GM18505 (cell line): ENCODE measurements around the gene PXDC1.

ENCODE experiments used
- ATAC-seq: cut with Tn5 transposase; IDR thresholded peaks from one replicate; pipeline ENCODE4 v1.9.1; 2021; ENCODE audit not compliant: unreplicated experiment
- POLR2A ChIP-seq: IDR thresholded peaks from 4 replicates; pipeline ENCODE4 v1.6.1; 2011; ENCODE audit warnings: borderline replicate concordance; ENCODE audit not compliant: insufficient read depth, insufficient read length; ENCODE audit errors: extremely low read depth

Gene PXDC1

DNA sequence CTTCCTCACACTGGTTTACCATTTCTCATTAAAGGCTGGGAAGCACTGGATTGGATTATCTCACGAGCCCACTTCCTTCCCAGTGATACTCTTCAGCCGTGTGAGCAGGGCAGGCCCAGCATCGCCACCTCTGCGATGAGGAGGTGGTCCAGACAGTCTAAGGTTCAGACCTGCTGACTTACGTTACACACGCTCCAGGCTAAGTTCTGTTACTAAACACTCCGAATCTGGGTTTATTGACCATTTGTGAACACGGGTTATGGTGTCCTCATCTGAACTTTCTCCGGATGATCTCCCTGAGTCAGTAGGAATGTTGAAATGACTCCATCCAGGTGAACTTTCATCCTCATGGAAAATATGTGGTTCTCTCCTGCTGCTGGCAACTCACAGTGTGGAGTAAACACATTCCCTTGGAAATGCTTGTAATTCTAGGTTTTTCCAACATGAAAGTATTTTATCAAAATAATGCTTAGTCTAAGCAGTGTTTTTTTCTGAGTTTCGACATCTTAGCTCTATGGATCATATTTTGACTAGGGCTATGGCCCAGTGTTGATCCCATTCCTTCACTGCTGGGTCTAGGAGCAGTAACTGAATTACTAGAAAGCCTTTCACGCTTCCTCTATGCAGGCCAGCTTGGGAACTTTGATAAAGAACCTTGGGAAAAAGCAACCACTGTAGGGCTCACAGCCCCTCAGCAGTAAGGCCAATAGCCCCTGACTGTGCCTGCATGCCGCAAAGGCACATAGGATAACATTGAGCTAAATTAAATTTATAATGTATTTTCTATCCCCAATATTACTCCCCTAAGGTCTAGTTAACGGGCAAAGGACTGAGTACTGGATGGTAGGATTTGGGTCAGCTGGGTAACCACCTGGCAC is 37.7 kb upstream of the PXDC1 start:
- ATAC-seq: no peak
- TF ChIP-seq POLR2A: no peak

DNA sequence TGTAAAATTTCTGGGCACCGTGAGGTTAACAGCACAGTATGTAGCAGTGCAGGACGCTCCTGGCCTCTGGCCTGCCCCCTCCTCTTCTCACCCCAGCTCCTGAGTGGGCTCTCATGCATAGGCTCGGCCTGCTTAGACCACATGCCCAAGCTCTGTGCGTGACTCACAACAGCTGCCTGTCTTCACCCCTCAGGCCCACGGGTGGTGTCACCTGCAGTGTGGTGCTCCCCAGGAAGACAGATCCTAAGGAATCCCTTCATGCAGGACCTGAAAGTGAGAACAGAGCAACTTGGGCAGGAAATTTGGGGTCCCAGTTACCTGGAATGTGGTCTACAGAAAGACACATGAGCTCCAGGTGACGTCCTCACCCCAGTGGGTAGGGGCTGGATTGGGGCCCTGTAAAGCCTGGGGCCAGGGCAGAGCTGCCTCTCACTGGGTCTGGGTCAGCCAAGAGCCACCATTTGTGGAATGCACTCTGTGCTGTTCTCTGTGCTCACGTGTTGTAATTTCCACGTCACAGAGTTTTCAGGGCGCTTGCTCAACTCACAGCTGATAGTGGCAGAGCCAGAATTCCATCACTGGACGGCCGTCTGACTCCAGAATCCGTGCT is 37.0 kb upstream of the PXDC1 start:
- ATAC-seq: no peak
- TF ChIP-seq POLR2A: no peak

DNA sequence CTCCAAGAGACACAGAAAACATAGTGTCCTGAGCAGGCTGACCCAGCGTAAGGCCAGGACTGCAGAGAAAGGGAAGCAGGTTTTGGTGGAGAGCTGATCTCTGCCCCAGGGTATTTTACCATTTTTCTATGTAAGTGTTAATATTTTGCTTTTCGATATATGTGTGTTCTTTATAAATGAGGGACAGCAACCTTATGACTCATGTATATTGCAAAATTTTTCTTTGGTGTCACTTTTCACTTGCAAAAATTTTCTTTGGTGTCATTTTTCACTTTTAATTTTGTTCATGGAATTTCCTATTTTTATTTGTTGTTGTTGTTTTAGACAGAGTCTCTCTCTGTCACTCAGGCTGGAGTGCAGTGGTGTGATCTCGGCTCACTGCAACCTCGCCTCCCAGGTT is 34.6 kb upstream of the PXDC1 start:
- ATAC-seq: no peak
- TF ChIP-seq POLR2A: no peak

DNA sequence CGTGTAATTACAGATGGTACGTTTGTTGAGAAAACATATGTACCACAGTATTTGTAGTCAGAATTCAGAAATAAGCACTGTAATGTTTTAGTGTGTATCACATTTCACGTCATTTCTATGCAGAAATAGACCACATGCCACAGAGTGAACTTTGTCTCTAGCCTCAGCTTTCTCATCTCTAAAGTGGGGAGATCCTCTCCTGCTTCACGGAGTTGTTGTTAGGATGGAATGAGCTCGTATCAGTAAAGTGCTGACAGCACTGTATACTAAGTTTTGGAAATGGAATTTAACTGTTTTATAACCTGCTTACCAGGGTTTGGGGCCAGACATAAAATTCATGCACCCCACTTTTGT is 34.2 kb upstream of the PXDC1 start:
- no peak for TF ChIP-seq POLR2A

DNA sequence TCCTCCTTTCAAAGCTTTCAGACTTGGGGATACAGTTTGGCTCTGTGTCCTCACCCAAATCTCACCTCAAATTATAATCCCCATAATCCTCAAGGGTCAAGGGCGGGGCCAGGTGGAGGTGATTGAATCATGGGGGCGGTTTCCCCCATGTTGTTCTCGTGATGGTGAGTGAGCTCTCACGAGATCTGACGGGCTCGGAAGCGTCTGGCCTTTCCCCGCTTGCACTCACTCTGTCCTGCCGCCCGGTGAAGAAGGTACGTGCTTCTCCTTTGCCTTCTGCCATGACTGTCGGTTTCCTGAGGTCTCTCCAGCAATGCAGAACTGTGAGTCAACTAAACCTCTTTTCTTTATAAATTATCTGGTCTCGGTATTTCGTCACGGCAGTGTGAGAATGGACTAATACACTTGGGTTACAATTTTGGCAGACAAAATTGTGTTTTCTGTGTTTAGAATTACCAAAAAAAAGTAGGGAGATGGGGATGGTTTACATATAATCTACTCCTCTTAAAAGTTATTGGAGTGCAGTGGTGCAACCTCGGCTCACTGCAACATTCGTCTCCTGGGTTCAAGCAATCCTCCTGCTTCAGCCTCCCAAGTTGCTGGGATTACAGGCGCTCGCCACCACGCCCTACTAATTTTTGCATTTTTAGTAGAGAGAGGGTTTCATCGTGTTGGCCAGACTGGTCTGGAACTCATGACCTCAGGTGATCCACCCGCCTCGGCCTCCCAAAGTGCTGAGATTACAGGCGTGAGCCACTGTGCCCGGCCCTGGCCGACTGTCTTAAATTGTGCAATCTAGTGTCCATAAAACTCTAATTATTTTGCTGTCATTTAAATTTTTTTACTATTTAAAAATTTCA is 33.6 kb upstream of the PXDC1 start:
- no peak for TF ChIP-seq POLR2A
- ATAC-seq: no peak

More for the DNA sequence above, 34.2 kb upstream of the PXDC1 start:
- no peak for ATAC-seq

DNA sequence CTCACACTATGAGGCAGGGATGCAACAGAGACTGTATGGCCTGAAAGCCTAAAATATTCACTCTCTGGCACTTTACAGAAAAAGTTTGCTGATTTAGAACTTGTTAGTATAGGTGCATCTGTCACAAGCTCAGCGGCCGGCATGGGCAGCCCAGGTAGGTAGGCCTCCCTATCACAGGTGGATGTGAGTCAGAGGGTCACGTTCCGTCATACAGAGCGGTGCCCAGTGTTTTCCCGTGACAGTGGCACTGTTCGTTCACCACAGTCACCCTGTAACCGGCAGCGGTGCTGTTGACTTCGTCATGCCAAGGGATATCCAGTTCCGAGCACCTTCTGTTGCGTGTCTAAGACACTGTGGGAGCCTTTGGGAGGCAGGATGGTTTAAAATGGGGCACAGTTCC is 32.9 kb upstream of the PXDC1 start:
- no peak for ATAC-seq
- no peak for TF ChIP-seq POLR2A

DNA sequence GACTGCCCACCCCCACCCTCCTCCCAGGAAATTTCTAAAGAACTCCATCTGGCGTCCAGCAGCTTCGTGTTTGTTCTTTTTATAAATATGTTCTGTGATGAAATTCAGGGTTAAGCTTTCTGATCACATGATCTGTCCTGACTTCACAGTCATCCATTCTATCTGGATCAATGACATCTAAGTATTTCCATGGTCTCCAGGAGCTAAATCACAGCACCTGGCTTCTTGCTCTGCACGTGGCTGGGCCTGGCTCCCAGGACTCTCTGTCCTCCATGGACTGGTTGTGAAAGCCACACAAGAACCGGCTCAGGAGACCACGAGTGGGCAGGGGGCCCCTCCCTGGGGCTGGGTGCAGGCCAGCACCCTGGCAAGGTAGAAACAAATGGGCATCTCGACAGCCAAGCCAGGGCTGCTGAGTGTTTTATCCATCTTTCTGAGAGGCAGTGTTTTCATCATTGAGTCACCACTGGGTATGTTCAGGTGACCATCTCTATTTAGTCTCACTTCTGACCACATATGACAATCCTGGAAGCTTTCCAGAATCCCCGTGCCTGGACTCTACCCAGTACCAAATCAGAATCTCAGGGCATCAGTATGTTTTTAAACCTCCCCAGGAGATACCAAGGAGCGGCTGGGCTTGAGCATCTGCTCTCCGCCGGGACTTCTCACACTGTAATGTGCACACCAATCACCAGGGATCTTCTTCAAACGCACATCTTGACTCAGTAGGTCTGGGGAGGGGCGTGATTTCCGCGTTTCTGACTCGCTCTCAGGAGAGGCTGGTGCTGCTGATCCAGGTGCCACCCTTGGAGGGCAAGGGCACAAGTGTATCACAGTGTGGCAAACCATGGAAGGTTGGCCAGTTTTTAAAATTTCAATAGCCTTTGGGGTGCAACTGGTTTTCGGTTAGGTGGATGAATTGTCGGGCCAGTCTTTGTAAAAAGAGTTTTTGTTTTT is 31.6 kb upstream of the PXDC1 start:
- no peak for ATAC-seq

DNA sequence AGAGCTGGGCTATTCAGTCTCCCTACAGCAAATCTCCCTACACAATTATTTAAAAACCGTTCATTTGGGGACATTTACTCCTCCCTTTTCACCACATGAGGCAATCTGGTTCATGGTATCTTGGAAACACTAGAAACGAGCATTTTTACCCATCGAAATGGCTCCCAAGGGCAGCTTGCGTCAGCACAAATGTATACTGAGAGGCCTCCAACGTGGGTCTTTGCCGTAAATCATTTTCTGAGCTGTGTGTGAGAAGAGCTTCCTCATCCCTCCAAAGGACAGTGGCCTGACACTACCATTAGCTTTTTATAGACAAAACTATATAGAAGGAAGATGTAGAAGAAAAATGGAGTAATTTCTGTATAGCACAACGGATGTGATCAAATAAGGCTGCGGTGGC is 30.0 kb upstream of the PXDC1 start:
- ATAC-seq: no peak
- TF ChIP-seq POLR2A: no peak

More for the DNA sequence above, 31.6 kb upstream of the PXDC1 start:
- TF ChIP-seq POLR2A: no peak

DNA sequence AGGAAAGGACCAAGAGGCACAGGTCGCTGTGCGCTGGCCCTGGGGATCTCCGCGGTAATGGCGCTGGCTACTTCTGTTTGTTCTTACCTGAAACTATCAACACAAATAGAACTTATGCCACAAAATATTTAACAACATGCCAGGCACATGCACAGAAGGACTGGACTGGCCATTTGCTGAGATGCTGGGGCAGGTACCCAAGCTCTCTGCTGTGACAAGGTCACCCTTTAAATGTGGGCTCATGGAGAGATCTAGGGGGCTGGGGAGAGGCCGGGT is 28.0 kb upstream of the PXDC1 start:
- no peak for TF ChIP-seq POLR2A
- ATAC-seq: no peak

DNA sequence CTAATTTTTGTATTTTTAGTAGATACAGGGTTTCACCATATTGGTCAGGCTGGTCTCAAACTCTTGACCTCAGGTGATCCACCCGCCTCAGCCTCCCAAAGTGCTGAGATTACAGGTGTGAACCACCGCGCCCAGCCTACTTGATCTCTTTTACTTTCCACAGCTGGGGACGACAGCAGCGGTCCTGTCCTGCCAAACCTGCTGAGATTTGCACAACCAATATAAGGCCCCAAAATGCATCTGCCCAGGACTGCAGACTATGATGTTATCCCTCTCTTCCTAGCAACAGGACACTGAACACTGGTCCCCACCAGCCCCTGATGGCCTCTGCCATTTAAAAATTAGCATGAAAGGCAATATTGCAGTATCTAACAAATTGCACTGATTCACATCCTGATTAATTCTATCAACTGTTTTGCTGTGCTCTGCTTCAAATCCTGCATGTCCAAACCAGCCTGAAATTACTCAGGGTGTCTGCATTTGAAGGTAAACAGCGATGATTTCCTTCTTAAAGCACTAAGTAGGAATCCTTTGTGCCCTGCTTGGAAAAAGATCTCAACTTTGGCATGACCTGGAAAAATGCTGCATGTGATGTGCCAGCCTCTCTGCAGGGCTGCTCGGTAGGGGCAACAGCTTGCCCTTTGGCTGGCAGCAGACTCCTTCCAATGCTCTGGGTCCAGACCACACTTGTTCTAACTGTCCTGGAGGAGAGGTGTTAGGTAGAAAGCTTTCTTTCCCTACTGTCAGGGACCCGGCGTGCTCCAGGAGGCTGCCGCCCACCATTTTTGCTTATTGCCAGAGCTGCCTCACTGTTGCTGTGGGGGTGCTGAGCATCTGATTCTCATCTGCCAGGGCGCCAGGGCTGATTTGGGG is 27.4 kb upstream of the PXDC1 start:
- TF ChIP-seq POLR2A: no peak
- no peak for ATAC-seq

DNA sequence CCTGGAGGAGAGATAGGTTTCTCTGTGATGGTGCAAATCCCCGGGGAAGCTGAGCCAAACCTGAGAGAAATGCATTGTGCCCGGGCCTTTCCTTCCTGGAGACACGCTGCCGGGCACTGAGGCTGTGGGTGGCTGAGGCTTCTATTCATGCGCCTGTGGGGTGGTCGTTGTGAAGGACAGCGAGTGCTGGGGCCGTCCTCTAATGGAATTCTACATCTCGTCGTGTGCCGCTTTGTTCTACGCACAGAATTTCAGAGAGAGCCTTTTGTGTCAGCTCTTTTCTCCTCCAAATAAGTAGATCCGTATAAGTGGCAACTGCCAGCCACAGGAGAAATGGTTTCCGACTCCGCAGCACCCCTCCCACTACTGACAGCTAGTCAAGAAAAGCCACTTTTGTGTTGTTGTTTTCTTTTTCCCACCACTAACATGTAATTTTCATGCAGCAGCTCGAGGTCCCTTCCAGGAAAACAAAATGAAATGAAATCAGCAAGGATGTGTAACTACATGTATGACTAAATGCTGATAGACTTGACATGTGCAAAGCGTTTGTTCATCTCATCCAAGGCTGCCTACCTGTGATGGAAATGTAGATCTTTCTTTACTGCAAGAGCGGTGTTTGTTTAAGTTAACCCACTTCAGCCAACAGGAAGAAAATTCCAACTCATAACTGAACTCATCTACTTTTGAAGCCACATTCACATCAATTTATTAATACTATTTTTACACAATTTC is 26.4 kb upstream of the PXDC1 start:
- no peak for TF ChIP-seq POLR2A
- no peak for ATAC-seq

DNA sequence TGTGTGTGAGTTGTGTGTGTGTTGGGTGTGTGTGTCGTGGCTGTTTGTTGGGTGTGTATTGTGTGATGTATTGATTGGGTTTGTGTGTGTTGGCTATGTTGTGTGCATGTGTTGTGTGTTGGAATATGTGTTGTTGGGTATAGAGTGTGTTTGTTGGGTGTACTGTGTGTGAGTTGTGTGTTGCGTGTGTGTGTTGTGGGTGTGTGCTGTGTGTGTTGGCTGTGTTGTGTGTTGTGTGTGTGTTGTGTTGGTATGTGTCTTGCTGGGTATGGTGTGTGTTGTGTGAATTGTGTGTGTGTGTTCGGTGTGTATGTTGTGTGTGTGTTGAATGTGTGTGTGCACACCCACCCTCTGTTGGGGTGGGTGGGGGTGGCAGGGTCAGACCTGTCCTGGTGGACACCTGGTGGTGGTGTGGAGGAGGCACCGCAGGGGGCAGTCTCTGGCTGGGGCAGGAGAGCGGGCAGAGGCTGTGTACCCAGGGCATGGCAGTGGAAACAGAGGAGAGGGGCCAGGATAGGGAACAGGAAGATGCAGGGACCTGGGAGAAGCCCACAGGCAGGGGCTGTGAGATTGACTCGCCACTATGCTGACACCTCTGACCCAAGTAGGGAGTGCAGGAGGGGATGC is 25.5 kb upstream of the PXDC1 start:
- ATAC-seq: no peak
- TF ChIP-seq POLR2A: no peak

DNA sequence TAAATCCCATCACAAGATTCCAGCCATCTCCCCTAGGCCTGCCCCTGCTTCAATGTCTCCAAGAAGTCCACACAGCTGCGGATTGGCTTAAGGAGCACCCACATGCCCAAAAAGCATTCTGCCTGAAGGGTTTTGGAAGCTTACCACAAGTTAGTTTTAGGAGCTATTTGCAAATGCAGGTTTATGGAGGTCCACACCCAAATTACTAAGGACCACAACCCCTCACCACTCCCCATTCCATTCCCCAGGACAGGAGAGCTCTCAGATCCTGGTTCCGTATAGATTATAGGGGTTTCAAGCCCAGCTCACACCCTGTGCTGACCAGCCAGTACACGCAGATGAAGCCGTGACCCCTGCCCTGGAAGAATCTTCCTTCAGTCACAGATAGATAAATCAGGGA is 24.3 kb upstream of the PXDC1 start:
- ATAC-seq: no peak
- no peak for TF ChIP-seq POLR2A
